HTR-8/SVneo (cell line): ENCODE data around the gene CTNNA3.
A peak's percentile ranks its signal among the peaks of the same experiment; 100 is the strongest.

Experiments used
- DNase-seq: peaks from one replicate; pipeline ENCODE4 v3.0.0; 2011; ENCODE audit warnings: low spot score, mixed read lengths; ENCODE audit not compliant: insufficient read length
- FAIRE-seq: peaks from 2 replicates; lab custom pipeline; 2011; peaks lifted over from hg19 to GRCh38; lab: Jason Lieb, UNC

Gene CTNNA3

DNA sequence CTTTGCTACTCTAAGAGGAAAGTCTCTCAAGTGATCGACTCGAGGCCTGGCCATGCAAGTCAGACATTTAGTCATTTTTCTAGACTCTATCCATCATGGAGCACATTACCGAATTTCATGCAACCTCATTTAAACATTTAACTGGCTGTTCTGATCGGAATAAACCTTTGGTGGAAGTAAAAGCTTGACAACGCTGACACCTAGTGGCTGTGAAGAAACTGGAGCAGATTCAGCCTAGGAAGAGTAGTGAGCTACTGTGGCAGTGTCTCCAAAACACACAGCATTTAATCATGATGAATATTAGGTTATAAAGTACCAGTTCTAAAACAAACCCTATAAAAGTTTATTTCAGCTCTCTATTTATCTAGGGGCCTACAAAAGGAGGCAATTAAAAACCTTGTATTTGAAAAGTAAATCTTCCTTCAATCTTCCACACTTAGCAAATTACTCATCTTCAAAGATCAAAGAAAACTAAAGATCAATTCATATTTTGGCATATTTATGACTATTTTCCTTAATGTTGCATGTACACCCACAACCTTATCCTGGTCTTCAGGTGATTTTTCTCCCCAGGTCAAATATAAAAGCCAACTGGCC lies 175.0 kb downstream of the CTNNA3 start:
- FAIRE-seq (no peak), DNase-seq (peak; percentile 38)

DNA sequence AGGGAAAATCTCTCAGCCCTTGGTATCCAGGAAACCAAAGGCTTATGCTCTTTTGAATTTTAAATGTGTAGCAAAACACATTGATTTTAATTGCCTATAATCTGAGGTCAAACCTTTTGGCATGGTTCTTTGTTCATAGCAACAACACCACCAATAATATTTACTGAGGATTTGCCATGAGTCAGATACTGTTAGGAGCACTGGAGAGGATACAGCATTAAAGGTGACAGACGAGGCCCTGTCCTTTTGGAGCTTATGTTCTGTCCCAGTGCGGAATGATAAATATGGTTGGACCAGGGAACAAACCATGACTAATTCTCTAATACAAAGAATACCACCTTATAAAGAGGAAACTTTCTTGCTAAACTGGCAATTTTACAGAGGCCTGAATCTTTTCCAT lies 176.6 kb downstream of the CTNNA3 start:
- DNase-seq = no peak
- no peak for FAIRE-seq

DNA sequence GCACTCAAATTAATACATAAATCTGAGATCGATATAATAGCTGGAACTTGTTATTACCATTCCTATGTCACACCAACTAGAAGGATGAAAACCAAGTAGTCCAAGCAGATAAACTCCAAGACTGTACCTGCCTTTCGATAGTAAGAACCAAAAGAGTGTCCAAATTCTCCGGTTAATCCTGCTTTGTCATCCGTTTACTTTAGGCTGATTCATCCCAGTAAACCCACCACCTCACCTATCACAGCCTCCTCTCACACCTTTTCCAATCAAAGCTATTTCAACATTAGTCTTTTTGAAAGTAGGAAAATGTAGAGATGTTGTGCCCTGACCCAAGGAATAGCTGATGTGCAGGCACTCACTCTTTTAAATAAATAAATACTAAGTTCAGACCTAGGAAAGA lies 177.2 kb downstream of the CTNNA3 start:
- FAIRE-seq = no peak

DNA sequence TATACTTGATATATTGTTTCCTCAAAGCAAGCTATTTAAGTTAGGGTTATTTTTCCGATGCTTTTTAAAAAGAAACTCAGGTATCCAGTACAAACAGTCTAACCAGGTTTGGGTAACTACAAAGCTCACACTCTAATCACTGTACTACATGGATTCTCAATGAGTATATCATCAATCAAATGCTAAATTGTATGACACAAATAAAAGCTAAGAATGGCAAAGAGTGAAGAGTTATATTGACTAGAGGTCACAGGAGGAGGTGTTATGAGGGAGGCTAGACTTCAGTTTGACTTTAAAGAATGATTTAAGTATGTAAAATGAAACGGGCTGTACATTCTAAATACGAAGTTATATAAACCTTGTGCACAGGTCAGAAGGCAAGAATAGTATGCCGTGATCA lies 178.0 kb downstream of the CTNNA3 start:
- FAIRE-seq (no peak), DNase-seq (no peak)

More for the DNA sequence above, 177.2 kb downstream of the CTNNA3 start:
- no peak for DNase-seq

DNA sequence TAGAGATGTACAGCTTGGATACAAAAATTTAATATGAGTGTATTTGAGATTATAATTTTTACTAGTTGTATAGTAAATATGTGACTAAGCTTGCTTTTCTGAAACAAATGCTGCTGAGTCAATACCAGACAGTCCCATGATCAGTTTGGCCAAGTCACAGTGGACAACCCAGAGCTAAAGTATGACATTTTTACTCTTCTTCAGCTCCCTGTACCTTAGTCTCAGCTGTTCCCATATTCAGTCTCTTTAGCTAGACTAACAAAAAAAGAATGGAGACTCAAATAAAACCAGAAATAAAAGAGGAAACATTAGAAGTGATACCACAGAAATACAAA lies 189.3 kb downstream of the CTNNA3 start:
- FAIRE-seq = no peak
- no peak for DNase-seq

DNA sequence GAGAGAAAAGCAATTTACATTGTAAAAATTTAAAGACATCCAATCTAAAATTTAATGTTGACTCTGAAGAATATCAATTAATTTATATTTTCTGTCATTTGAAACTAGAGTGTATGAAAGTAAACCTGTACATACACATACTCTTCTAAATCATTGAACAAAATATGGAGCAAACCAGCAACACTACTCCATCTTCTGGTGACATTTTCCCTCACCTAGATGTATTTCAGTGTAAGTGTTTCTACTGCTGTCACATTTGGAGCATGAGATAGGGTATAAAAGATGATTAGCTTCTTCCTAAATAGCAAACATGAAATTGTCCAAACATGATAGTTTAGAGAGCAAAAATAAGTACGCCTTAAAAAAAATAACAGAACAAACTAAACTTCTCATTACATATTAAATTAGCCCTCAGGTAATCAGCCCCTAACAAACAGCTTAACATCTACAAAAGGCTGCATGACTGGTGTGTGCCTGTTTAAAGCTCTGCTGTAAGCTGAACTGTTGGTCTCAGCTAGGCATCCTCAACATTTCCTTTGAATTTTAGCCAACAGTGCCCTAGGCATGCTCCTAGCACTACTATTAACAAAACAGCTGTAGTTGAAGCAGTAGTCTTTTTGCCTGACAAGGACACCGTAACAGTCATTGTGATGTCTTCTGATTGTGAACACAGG lies 189.8 kb downstream of the CTNNA3 start:
- FAIRE-seq (no peak), DNase-seq (no peak)

DNA sequence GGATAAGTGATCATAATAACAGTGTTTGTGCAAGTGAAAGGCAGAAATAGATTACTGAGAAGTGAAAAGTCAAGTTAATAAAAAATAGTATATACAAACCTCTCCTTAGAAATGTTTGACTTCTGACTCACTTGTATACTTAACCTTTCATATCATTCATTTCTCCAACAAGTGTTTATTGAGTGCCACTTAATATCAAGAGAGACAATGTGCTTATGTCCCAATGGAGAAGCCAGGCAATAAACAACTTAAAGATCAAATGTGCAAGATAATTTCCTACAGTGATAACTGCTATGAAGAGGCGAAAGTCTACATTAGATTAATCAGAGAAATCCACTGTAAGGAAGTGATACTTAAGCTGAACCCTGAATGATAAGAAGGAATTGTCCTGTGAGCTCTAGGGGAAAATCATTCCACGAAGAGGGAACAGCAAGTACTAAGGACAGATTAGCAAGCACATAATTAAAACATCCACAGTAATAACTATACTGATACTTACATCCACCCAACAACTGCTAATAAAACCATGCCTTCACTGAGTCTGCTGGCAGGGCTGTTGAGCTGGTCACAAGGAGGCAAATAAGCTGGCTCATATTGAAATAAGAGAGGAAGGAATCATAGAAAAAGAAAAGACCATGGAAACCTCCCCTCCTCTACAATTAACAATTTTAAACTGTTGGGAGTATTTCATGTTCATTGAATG lies 203.5 kb downstream of the CTNNA3 start:
- FAIRE-seq (no peak), DNase-seq (no peak)

DNA sequence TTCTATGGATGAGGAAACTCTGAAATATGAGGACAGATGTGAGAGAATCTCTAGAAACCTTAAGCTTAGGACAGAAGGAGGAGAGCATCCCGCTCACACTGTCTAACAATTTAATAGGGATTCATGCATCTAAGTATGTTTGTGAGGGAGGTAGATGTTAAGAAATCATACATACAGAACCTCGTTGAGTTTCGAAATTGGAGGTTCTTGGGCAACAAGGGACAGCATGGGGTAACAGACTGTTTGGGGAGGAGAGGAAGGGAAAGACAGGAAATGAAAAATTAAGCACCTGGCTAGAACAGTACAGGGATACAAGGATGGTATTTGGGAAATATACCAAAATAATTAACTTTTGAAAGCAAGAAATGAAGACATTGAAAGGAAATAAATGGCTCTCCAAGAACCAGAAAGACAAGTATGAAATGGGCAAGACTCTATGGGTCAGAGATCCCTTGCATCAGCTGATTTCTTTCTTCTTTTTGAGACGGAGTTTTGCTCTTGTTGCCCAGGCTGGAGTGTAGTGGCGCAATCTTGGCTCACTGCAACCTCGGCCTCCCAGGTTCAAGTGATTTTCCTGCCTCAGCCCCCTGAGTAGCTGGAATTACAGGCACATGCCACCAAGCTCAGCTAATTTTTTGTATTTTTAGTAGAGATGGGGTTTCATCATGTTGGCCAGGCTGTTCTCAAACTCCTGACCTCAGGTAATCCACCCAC lies 207.9 kb downstream of the CTNNA3 start:
- no peak for FAIRE-seq
- no peak for DNase-seq

DNA sequence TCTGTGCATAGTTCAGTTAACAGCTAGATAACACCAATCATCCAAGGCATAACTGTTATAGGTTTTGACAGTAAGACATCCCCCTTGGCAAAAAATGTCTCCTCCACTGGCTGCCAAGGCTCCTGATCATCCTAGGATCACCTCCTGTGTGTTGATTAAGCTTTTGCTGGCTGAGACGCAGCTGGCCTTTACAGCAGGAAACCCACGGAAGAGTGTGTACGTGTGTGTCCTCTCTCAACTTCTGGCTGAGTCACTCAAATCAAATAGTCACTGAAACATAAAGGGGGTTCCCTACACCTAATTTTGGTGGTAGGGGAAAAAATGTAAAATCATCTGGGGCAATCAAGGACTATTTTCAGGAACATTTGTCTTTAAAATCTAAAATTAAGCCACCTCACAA lies 208.8 kb downstream of the CTNNA3 start:
- no peak for FAIRE-seq
- no peak for DNase-seq

DNA sequence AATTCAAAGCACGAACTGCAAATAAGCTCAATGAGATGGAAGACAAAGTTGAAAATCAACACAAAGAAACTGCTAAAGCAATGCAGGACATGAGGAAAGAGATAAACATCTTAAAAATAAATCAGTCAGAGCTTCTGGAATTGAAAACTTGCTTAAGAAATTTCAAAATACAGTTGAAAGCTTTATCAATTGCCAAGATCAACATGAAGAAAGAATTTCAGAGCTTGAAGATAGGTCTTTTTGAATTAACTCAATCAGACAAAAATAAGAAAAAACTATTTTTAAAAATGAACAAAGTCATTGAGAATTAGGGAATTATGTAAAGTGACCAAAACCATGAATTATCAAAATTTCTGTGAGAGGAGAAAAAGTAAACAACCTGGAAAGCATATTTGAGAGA lies 218.1 kb downstream of the CTNNA3 start:
- FAIRE-seq (no peak), DNase-seq (no peak)

DNA sequence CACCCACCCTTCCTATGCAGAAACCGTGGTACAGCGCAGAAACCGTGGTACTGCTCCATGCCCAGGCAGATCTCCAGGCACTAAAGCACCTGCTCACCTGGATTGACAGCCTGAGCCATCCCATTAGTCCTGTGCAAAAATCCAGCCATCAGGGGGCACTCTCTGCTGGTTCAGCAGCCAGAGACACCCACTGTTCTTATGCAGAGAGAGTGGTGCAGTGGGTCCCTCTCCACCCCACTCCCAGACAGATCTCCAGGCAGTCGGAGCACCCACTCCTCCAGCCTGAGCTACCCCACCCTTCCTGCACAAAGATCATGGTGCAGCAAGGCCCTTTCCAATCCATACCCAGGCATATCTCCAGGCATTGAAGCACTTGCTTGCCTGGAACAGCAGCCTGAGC lies 219.8 kb downstream of the CTNNA3 start:
- DNase-seq (no peak), FAIRE-seq (no peak)

DNA sequence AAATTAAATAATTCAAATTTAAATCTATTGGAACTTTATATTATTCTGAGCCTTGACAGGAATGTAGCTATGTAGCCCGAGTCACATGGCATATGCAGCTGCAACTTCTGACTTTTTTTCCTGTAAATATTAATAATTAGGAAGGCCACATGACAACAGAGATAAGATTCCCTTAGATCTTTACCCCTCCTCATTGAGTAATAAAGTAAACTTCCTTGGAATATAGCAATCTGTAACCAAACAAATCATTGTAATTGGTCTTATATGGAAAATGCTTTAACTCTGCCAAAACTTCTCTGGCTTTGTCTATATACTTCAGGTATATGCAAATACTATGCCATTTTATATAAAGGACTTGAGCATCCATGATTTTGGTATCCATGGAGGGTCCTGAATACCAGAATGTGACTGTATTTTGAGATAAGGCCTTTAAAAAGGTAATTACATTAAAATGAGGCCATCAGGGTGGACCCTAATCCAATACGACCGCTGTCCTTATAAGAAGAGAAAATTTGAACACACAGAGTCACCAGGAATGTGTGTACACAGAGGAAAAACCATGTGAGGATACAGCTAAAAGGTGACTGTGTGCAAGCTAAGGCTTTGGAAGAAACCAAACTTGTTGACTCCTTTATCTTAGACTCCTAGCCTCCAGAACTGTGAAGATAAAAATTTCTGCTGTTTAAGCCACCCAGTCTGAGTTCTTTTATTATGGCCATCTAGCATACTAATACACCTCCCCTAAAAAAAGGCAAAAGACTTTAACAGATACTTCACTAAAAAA lies 222.0 kb downstream of the CTNNA3 start:
- no peak for DNase-seq
- no peak for FAIRE-seq

DNA sequence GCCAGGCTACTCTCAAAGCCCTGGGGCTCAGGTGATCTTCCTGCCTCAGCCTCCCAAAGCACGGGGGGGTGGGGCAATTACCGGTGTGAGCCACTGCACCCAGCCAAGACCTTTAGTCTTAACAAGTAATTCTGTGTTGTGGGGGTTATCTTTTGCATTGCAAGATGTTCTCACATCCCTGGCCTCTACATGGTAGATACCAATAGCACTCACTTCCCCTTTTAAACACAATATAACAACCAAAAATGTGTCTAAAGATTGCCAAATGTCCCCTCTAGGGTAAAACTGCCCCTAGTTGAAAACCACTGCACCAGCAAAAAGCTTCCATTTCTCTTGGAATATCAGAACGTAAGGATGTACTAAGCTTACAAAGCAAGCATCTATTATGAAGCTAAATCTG lies 225.0 kb downstream of the CTNNA3 start:
- FAIRE-seq (no peak), DNase-seq (no peak)

DNA sequence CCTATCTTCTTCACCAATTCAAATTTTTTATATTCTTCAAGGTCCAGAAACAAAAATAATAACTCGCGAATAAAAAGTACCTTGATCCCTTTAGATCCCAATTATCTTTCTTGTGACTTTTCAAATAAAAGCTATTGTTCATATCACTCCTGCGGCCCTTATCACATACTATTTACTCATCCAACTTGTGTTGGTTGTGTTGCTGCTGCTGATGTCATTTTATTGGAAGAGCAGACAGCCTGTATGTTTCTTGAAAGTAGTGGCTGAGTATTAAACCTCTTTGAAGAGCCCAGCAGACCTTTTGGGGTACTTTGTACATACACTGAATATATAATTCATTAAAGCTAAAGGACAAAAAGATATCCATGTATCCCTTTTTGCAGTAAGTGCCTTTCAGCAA lies 231.7 kb downstream of the CTNNA3 start:
- no peak for FAIRE-seq

DNA sequence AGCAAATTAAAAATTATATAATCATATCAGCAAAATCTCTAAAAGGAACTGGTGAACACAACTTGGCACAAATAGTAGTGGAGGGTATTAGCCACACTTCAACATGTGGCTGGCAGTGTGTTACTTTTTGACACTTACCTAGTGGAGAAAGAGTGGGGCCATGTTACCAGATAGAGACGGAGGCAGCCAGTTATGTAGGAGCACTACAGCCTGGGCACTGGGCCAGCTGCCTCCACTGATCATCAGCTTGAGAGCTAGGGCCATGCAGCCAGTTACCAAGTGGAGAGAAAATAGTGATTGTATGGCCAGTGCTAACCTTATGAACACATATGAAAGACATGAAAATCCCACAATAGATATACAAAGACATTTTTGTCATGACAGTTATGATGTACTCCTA lies 243.1 kb downstream of the CTNNA3 start:
- FAIRE-seq (no peak), DNase-seq (no peak)

More for the DNA sequence above, 231.7 kb downstream of the CTNNA3 start:
- no peak for DNase-seq

DNA sequence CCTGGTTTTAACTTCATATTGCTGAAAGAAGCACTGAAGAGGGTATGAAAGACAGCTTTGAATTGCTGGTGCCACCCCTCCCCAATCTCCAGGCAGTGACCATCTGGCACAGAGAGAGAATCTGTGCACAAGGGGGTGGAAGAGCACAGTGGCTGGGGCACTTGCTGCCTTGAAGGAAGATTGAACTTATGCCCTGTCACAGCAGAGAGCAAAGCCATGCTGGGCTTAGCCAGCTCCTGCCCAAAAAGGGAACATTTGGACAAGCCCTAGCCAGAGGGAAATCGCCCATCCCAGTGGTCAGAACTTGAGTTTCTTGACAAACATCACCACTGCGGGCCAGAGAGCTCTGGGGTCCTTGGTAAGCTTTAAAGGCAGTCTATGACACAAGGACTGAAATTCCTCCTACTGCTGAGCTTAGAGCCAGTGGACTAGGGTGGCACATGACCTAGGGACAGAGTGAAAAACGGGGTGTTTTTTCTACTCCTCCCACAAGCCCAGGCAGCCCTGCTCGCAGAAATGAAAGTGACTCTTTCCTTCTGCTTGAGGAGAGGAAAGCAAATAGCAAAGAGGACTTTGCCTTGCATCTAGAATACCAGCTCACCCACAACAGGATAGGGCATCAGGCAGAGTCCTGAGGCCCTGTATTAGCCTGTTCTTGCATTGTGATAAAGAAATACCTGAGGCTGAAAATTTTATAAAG lies 257.2 kb downstream of the CTNNA3 start:
- no peak for FAIRE-seq
- DNase-seq = no peak

DNA sequence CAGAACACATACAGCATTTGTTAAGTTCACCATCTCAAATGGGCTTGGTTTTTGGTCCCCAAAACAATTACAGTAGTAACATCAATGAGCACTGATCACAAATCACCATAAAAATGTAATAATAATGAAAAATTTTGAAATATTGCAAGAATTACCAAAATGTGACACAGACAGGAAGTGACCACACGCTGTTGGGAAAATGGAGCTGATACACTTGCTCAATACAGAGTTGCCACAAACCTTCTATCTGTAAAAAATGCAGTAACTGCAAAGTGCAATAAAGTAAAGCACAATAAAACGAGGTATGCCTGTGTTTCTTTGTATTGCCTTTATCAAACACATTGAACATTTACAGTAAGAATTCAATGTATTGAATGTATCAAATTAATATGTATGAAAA lies 262.7 kb downstream of the CTNNA3 start:
- FAIRE-seq (no peak), DNase-seq (no peak)

DNA sequence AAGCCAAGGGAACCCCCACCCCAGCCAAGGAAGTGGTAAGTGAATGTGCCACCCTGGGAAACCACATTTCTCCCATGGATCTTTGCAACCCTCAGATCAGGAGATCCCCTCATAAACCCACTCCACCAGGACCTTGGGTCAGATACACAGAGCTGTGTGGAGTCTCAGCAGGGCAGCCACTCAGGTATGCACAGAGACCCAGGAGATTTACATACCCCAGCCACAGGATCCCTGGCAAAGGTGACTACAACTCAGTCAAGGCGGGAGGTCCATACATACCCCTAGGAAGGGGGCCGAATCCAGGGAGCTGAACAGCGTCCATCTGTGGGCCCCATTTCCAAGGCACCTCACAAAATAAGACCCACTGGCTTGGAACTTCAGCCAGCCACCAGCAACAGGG lies 293.4 kb downstream of the CTNNA3 start:
- no peak for FAIRE-seq
- no peak for DNase-seq

DNA sequence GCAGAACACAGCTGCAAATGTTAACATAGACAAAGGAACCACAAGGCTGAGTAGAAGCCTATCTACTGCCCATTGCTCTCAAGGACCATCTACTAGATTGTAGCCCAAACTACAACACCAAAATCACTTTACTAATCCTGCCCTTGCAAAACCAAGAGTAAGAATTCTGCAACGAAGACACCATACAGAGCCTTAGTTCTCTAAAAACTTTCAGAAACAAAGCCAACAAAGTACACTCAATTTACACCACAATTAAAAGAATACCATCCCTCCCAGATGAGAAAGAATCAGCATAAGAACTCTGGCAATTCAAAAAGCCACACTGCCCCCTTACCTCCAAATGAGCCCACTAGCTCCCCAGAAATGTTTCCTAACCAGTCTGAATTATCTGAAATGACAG lies 294.3 kb downstream of the CTNNA3 start:
- FAIRE-seq = no peak
- DNase-seq = no peak
